CD14-positive monocyte (primary cell): ENCODE results near the gene SHB. TPM values are rescaled to one million over a fixed set of nuclear protein-coding genes. Genes with fewer than 3 reads are reported as not detected.
A peak's percentile ranks its signal among the peaks of the same experiment; 100 is the strongest.

Experiments used
- DNase-seq, 3 donors: peaks; one replicate each; pipeline ENCODE4 v3.0.0-alpha.2; 2011 to 2022
- H2AFZ ChIP-seq: 2 replicates; pipeline ENCODE4 v1.6.0; 2012; ENCODE audit warnings: mild to moderate bottlenecking, low read depth, low read length, inconsistent platforms; ENCODE audit not compliant: insufficient read depth, poor library complexity, severe bottlenecking
- H3K27ac ChIP-seq, 2 donors: 1 replicate in 1 of 2; 2 replicates in 1 of 2; pipeline ENCODE4 v1.5.1; 2012 to 2013; ENCODE audit warnings: low read length in 2 of 2, control low read depth in 1 of 2, inconsistent platforms in 1 of 2, low read depth in 1 of 2, mild to moderate bottlenecking in 1 of 2
- H3K27me3 ChIP-seq, 2 donors: one replicate each; pipeline versions ENCODE4 v1.6.0 to v1.6.1; 2011 to 2013; ENCODE audit warnings: low read length in 2 of 2; ENCODE audit not compliant: control insufficient read depth in 2 of 2, insufficient read depth in 2 of 2
- H3K36me3 ChIP-seq, 2 donors: replicated peaks in 1 of 2; 1 replicate in 1 of 2; 2 replicates in 1 of 2; pipeline versions ENCODE4 v1.5.1 to v1.6.1; 2012 to 2013; ENCODE audit warnings: low read length in 2 of 2, control low read depth in 1 of 2, inconsistent platforms in 1 of 2, mild to moderate bottlenecking in 1 of 2; ENCODE audit not compliant: insufficient read depth in 2 of 2, control insufficient read depth in 1 of 2
- H3K4me1 ChIP-seq, 2 donors: 1 replicate in 1 of 2; 2 replicates in 1 of 2; pipeline versions ENCODE4 v1.5.1 to v1.6.1; 2012 to 2013; ENCODE audit warnings: low read length in 2 of 2, control low read depth in 1 of 2, inconsistent platforms in 1 of 2, mild to moderate bottlenecking in 1 of 2, moderate library complexity in 1 of 2; ENCODE audit not compliant: insufficient read depth in 2 of 2, control insufficient read depth in 1 of 2
- H3K4me2 ChIP-seq: replicated peaks from 2 replicates; pipeline ENCODE3; 2012; ENCODE audit warnings: low read length, moderate library complexity, mild to moderate bottlenecking; ENCODE audit not compliant: poor library complexity, severe bottlenecking; ENCODE audit errors: extremely low read depth
- H3K4me3 ChIP-seq, 3 experiments: fragments of 200-600 bp in 1 of 3; sonication (generic) in 1 of 3; replicated peaks in 1 of 3; 1 replicate in 2 of 3; 2 replicates in 1 of 3; pipeline ENCODE4 v1.5.1; 2011 to 2013; ENCODE audit warnings: low read length in 3 of 3, mild to moderate bottlenecking in 3 of 3, control low read depth in 2 of 3, low read depth in 2 of 3, inconsistent platforms in 1 of 3, moderate library complexity in 1 of 3
- H3K79me2 ChIP-seq: 2 replicates; pipeline ENCODE4 v1.6.0; 2012; ENCODE audit warnings: mild to moderate bottlenecking, control low read depth, inconsistent platforms, low read length, moderate library complexity; ENCODE audit not compliant: insufficient read depth
- H3K9ac ChIP-seq: 2 replicates; pipeline ENCODE4 v1.6.0; 2017; ENCODE audit warnings: low read length, mild to moderate bottlenecking; ENCODE audit not compliant: insufficient read depth, poor library complexity, severe bottlenecking
- H3K9me3 ChIP-seq, 2 donors: replicated peaks in 1 of 2; 1 replicate in 1 of 2; 2 replicates in 1 of 2; pipeline versions ENCODE4 v1.5.1 to v1.6.1; 2012 to 2013; ENCODE audit warnings: low read length in 2 of 2, control low read depth in 1 of 2; ENCODE audit not compliant: control insufficient read depth in 1 of 2, insufficient read depth in 1 of 2
- H4K20me1 ChIP-seq: 2 replicates; pipeline ENCODE4 v1.6.0; 2012; ENCODE audit warnings: mild to moderate bottlenecking, low read length, control low read depth, moderate library complexity; ENCODE audit not compliant: insufficient read depth
- H3K27ac Mint-ChIP-seq, 7 donors: one replicate each; pipeline ENCODE4 v1.8.0; 2020; ENCODE audit warnings: mild to moderate bottlenecking in 7 of 7, mixed read lengths in 7 of 7, moderate library complexity in 6 of 7, inconsistent platforms in 2 of 7
- H3K27me3 Mint-ChIP-seq, 3 donors: one replicate each; pipeline ENCODE4 v1.8.0; 2021 to 2022; ENCODE audit warnings: low read depth in 3 of 3, mild to moderate bottlenecking in 3 of 3, mixed read lengths in 3 of 3, moderate library complexity in 3 of 3, inconsistent platforms in 1 of 3
- H3K36me3 Mint-ChIP-seq, 2 donors: one replicate each; pipeline ENCODE4 v1.8.0; 2020; ENCODE audit warnings: mixed read lengths in 2 of 2, inconsistent platforms in 1 of 2, mild to moderate bottlenecking in 1 of 2
- H3K4me1 Mint-ChIP-seq: one replicate; pipeline ENCODE4 v1.8.0; 2020; ENCODE audit warnings: mild to moderate bottlenecking, mixed read lengths
- H3K4me3 Mint-ChIP-seq, 2 donors: one replicate each; pipeline ENCODE4 v1.8.0; 2020; ENCODE audit warnings: mild to moderate bottlenecking in 2 of 2, mixed read lengths in 2 of 2, moderate library complexity in 1 of 2
- H3K9me3 Mint-ChIP-seq, 7 donors: one replicate each; pipeline ENCODE4 v1.8.0; 2020 to 2022; ENCODE audit warnings: mixed read lengths in 7 of 7, mild to moderate bottlenecking in 6 of 7, moderate library complexity in 6 of 7, inconsistent platforms in 2 of 7
- CTCF ChIP-seq: fragments of 200-600 bp; IDR thresholded peaks from one replicate; pipeline ENCODE4 v1.8.0; 2022; ENCODE audit warnings: antibody characterized with exemption, mild to moderate bottlenecking
- WGBS: methylation state at CpG from one replicate; pipeline ENCODE4 v1.1.5; 2013; ENCODE audit warnings: missing lambda C conversion rate; ENCODE audit not compliant: insufficient coverage; 5-methylcytosine and 5-hydroxymethylcytosine counted together
- intact Hi-C, 2 donors: fragments of 100-400 bp; cut with micrococcal nuclease; formaldehyde crosslinking; loops; one replicate each; pipeline versions ENCODE4 v1.15.0 to v1.15.1; 2023
- polyA plus RNA-seq, 3 donors: library from polyadenylated mRNA; depleted of rRNA in 1 of 3; unstranded in 2 of 3; stranded (reverse) in 1 of 3; fragments of 300-500 nt in 2 of 3; fragments of >200 nt in 1 of 3; fragmentation: Illumina TruSeq in 2 of 3; gene quantifications; 1 replicate in 2 of 3; 2 replicates in 1 of 3; pipeline ENCODE4 v1.2.3, GENCODE V29; 2012 to 2021

The SHB gene
- polyA plus RNA-seq, 3 donors, result 0.27 to 1.3 (median 0.31) TPM

- WGBS, result no CpG with 5 or more reads among the region's 5 CpGs
- intact Hi-C loops, result loop anchor here (5.0 kb wide), 3 partner anchors 73 to 88 kb away; partner anchors contain the start of genes SHB (in 2 of the 2) and SLC25A51 (in 1 of the 2)
- Mint-ChIP-seq H3K27ac (peak overlapping the region in 6 of 7 donors; percentile 2 to 48 (median 37)), H3K4me1 (peaks cover 55% of the 10 kb centered on the region), H3K36me3 (no peaks in the 10 kb centered on the region), H3K27me3 (peaks cover 0 to 3% (median 2%) of the 10 kb centered on the region in 3 donors), H3K4me3 (no peak overlapping the region), H3K9me3 (no peaks in the 10 kb centered on the region)
- Histone ChIP-seq H3K4me2 (no peak overlapping the region), H3K79me2 (no peaks in the 10 kb centered on the region), H3K27ac (no peak overlapping the region), H3K4me1 (peaks cover 43 to 44% of the 10 kb centered on the region in 2 donors), H3K4me3 (no peak overlapping the region), H3K36me3 (no peaks in the 10 kb centered on the region), H2AFZ (no peak overlapping the region), H3K27me3 (no peaks in the 10 kb centered on the region), H3K9me3 (no peaks in the 10 kb centered on the region), H3K9ac (no peak overlapping the region), H4K20me1 (no peaks in the 10 kb centered on the region)
- no peak for DNase-seq
- no peak for TF ChIP-seq CTCF
Measured at GRCh38 chr9:37990404-37991015, 78.5 kb downstream of the SHB start.

DNA sequence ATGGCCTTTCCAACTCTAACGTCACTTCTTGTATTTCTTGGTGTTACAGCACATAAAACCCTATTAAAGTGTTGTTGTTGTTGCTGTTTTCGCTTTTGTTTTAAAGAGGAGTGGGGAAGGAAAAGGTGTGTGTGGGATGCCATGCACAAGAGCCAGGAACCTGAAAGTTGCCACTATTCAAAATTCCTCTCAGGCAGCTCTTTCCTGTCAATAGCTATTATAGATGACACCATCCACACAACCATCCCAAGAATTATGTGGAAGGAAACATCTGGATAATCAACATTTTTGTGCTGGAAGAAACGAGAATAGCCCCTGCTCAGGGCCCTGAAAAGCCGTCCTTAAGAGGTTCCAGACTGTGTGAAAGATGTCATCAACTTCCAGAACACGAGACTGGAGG, 79.3 kb downstream of the SHB start:
- no peak overlapping the region for H3K4me3 Mint-ChIP-seq
- intact Hi-C loops, result loop anchor here (5.0 kb wide), 3 partner anchors 72 to 87 kb away; partner anchors contain the start of genes SHB (in 2 of the 2) and SLC25A51 (in 1 of the 2)
- peaks cover 0 to 3% (median 2%) of the 10 kb centered on the region in 3 donors for H3K27me3 Mint-ChIP-seq
- H3K4me1 ChIP-seq, result peaks cover 35 to 36% of the 10 kb centered on the region in 2 donors
- no peak overlapping the region for H3K9ac ChIP-seq
- DNase-seq, result no peak
- H3K9me3 ChIP-seq, result no peaks in the 10 kb centered on the region
- H3K27ac ChIP-seq, result no peak overlapping the region
- H3K4me1 Mint-ChIP-seq, result peaks cover 46% of the 10 kb centered on the region
- no peaks in the 10 kb centered on the region for H3K36me3 Mint-ChIP-seq
- no peak overlapping the region for H3K4me2 ChIP-seq
- H3K27me3 ChIP-seq, result no peaks in the 10 kb centered on the region
- no peaks in the 10 kb centered on the region for H3K36me3 ChIP-seq
- no peak for TF ChIP-seq CTCF
- no peak overlapping the region for H2AFZ ChIP-seq
- H3K27ac Mint-ChIP-seq, result peak overlapping the region in 1 of 7 donors; percentile 11
- no peaks in the 10 kb centered on the region for H4K20me1 ChIP-seq
- no peaks in the 10 kb centered on the region for H3K79me2 ChIP-seq
- H3K4me3 ChIP-seq, result no peak overlapping the region
- 94% methylated on average over 3 of the region's 5 CpGs for WGBS
- H3K9me3 Mint-ChIP-seq, result no peaks in the 10 kb centered on the region
